Adrenal gland (tissue), 12 donors: ENCODE measurements around the gene TDO2. TPM values are rescaled to one million over a fixed set of nuclear protein-coding genes. Genes with fewer than 3 reads are reported as not detected.

ENCODE experiments used
- DNase-seq, 7 donors: peaks; one replicate each; pipeline ENCODE4 v3.0.0-alpha.2; 2019 to 2020
- H3K27ac ChIP-seq, 5 donors: fragments of 200-600 bp; sonication (generic) in 4 of 5; 1 replicate in 3 of 5; 2 replicates in 2 of 5; pipeline versions ENCODE4 v1.5.1 to v1.8.0; 2016 to 2020; ENCODE audit warnings: mild to moderate bottlenecking in 1 of 5
- H3K27me3 ChIP-seq: fragments of 200-600 bp; 2 replicates; pipeline ENCODE4 v1.8.0; 2021
- H3K36me3 ChIP-seq, 2 donors: fragments of 200-600 bp; replicated peaks in 1 of 2; 1 replicate in 1 of 2; 2 replicates in 1 of 2; pipeline versions ENCODE4 v1.5.1 to v1.8.0; 2018 to 2022
- H3K4me1 ChIP-seq, 2 donors: fragments of 200-600 bp; replicated peaks in 1 of 2; 1 replicate in 1 of 2; 2 replicates in 1 of 2; pipeline versions ENCODE4 v1.5.1 to v1.8.0; 2018 to 2021
- H3K4me3 ChIP-seq, 4 donors: fragments of 200-600 bp; sonication (generic) in 3 of 4; one replicate each; pipeline ENCODE4 v1.5.1; 2016 to 2018
- H3K9me3 ChIP-seq, 3 donors: fragments of 200-600 bp; sonication (generic) in 1 of 3; replicated peaks in 1 of 3; 1 replicate in 2 of 3; 2 replicates in 1 of 3; pipeline versions ENCODE4 v1.5.1 to v1.8.0; 2016 to 2021
- POLR2A ChIP-seq, 2 donors: fragments of 450-650 bp; IDR thresholded peaks; one replicate each; pipeline ENCODE4 v1.6.1; 2017; ENCODE audit warnings: antibody characterized with exemption in 2 of 2, mild to moderate bottlenecking in 2 of 2, moderate library complexity in 1 of 2
- WGBS, 4 donors: extraction: QIAGEN DNeasy Blood & Tissue Kit in 2 of 4; methylation state at CpG; one replicate each; pipeline versions ENCODE4 v1.1.5 to v1.1.7; 2013 to 2017; 5-methylcytosine and 5-hydroxymethylcytosine counted together
- intact Hi-C, 2 donors: fragments of 100-400 bp; cut with DNase I; formaldehyde crosslinking; loops; one replicate each; pipeline versions ENCODE4 v1.14.1 to v1.15.0; 2022 to 2023
- polyA plus RNA-seq, 3 donors: library from polyadenylated mRNA; stranded (reverse); fragments of 200-250 nt in 2 of 3; fragments of 350-450 nt in 1 of 3; fragmentation: Illumina TruSeq in 1 of 3; extraction: RNeasy Lipid Tissue Mini Kit (QIAGEN cat#74804) in 1 of 3; gene quantifications; one replicate each; pipeline ENCODE4 v1.2.3, GENCODE V29; 2013 to 2014
- total RNA-seq, 9 donors: library from RNA; depleted of rRNA in 4 of 9; stranded (reverse); fragments of >200 nt in 4 of 9; fragments of 120-200 nt in 1 of 9; fragmentation: NEBNext Ultra II Directional in 1 of 9; extraction: Animal tissue kit (Norgen Biotek cat#: 25700) in 1 of 9; gene quantifications; one replicate each; pipeline versions ENCODE4 v1.1.0 to v1.2.4, GENCODE V29; 2013 to 2023
- TF ChIP-seq, protein P1 (sequence below), 6 experiments: fragments of 450-650 bp in 4 of 6; fragments of 200-600 bp in 2 of 6; sonication (generic) in 1 of 6; IDR thresholded peaks; 1 replicate in 5 of 6; 2 replicates in 1 of 6; pipeline versions ENCODE4 v1.5.1 to v1.8.0; 2016 to 2021; ENCODE audit warnings: antibody characterized with exemption in 6 of 6, mild to moderate bottlenecking in 2 of 6, moderate library complexity in 1 of 6
- donor health status: healthy with polysubstance abuse.
- donor health status: Bipolar disorder and iron deficiency.
- donor health status: DM: yes; HTN: yes; CAD: no.
- donor health status: DM: no; HTN: no; CAD: no.
- donor health status: DM: no; HTN: no; CAD: no.
- donor health status: DM: yes; HTN: yes; CAD: no.

The TDO2 gene
- total and polyA plus RNA-seq, 12 donors: 0.56 to 9.8 (median 2.6) TPM

DNA sequence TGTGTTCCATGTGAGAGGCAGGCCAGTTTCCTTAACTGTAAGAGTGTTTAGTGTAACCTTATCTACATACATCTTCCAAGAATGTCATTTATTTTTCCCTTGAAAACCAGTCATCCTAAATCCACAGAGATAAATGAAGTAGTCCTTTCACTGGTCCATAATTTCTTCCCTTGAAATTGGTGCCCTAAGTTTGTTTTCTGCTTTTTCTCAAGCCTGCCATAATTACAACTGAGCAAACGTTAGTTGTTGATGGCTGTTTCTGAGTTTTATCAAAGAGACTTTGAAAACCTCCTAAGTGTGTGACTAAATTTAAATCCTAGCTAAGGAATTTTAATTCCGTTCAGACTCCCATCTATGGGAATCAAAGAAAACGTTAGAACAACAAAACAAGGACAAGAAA is 3.6 kb upstream of the TDO2 start:
- Histone ChIP-seq H3K27ac (peak overlapping the region in 1 of 5 donors; percentile 27), H3K4me1 (peaks cover 0 to 9% of the 10 kb centered on the region in 2 donors), H3K4me3 (no peak overlapping the region), H3K9me3 (no peaks in the 10 kb centered on the region), H3K36me3 (no peaks in the 10 kb centered on the region), H3K27me3 (no peaks in the 10 kb centered on the region)
- WGBS, 4 donors: 4 to 16% (median 11%) methylated on average over 3 of the region's 3 CpGs
- TF ChIP-seq, protein P1, sequence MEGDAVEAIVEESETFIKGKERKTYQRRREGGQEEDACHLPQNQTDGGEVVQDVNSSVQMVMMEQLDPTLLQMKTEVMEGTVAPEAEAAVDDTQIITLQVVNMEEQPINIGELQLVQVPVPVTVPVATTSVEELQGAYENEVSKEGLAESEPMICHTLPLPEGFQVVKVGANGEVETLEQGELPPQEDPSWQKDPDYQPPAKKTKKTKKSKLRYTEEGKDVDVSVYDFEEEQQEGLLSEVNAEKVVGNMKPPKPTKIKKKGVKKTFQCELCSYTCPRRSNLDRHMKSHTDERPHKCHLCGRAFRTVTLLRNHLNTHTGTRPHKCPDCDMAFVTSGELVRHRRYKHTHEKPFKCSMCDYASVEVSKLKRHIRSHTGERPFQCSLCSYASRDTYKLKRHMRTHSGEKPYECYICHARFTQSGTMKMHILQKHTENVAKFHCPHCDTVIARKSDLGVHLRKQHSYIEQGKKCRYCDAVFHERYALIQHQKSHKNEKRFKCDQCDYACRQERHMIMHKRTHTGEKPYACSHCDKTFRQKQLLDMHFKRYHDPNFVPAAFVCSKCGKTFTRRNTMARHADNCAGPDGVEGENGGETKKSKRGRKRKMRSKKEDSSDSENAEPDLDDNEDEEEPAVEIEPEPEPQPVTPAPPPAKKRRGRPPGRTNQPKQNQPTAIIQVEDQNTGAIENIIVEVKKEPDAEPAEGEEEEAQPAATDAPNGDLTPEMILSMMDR (IDR thresholded peaks at IDR 0.05): no peak
- TF ChIP-seq POLR2A (IDR thresholded peaks at IDR 0.05): no peak
- DNase-seq: no peak
- intact Hi-C loops: no loop called here

DNA sequence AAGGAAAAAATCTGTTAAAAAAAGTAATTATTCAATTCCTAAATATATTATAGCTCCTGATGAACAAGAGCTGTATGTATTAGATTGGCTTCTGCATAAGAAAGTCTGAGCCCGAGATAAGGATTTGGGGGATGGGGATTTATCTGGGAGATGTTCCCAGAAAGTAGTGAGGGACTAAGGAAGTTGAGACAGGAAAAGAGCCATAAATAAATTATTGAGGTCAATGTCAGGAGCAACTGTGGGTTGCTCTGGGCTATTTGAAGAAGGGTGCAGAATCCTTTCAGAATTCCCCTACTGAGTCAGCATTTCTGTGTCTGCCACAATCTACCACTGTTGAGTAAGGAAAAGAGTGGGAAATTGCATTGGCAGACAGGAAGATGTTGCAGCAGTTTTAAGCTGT is 3.1 kb upstream of the TDO2 start:
- Histone ChIP-seq H3K27me3 (no peaks in the 10 kb centered on the region), H3K36me3 (no peaks in the 10 kb centered on the region), H3K9me3 (no peaks in the 10 kb centered on the region), H3K27ac (no peak overlapping the region), H3K4me1 (peaks cover 0 to 10% of the 10 kb centered on the region in 2 donors), H3K4me3 (no peak overlapping the region)
- intact Hi-C loops: no loop called here
- peak in 2 of 7 donors; percentile 2 to 17 for DNase-seq
- TF ChIP-seq, protein P1 (IDR thresholded peaks at IDR 0.05): no peak
- TF ChIP-seq POLR2A (IDR thresholded peaks at IDR 0.05): no peak
- 5 to 25% (median 19%) methylated on average over 1 of the region's 1 CpG for WGBS, 4 donors

DNA sequence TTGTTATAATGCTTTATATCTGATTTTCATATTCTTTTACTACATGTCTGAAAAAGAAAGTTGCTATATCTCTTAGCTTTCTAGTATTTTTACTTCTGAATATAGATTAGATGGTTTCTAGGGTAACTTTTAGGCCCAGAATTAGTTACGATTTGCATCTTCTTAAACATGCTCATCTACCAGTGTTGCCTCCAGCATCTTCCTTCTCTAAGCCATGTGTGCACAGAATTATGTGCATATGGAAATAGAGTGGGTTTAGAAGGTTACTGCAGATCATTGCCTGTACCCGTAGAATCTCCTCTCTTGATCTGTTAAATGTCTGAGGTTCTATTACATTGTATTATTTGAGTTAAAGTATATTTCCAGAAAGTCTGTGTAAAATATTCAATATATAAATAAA is 2.5 kb upstream of the TDO2 start:
- WGBS, 4 donors: 85 to 91% (median 88%) methylated on average over 2 of the region's 2 CpGs
- intact Hi-C loops: no loop called here
- peak overlapping the region in 1 of 5 donors; percentile 9 for H3K27ac ChIP-seq
- H3K4me1 ChIP-seq: peaks cover 0 to 10% of the 10 kb centered on the region in 2 donors
- no peaks in the 10 kb centered on the region for H3K9me3 ChIP-seq
- H3K36me3 ChIP-seq: no peaks in the 10 kb centered on the region
- no peak for TF ChIP-seq POLR2A (IDR thresholded peaks at IDR 0.05)
- TF ChIP-seq, protein P1 (IDR thresholded peaks at IDR 0.05): no peak
- H3K27me3 ChIP-seq: no peaks in the 10 kb centered on the region
- H3K4me3 ChIP-seq: no peak overlapping the region
- no peak for DNase-seq

DNA sequence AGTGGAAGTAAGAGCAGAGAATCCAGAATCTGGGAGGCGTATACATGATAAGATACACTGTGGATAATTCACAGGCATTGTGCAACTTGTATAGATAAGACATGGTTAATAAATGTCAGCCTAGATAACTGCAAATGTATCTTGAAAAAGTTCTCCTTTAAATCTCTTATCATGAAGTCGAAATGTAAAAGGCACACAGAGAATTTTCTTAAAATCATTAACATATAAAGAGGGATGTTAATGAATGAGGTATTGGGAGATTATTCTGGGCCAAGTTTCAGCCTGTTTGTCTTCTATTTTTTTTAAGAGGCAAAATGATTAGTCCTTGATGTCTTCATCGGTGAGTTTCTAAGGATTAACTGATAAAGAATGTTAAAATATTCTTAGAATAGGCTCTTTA is 835 bp downstream of the TDO2 start:
- peak overlapping the region in 1 of 4 donors; percentile 3 for H3K4me3 ChIP-seq
- H3K27me3 ChIP-seq: no peaks in the 10 kb centered on the region
- 28 to 39% (median 30%) methylated on average over 3 of the region's 3 CpGs for WGBS, 4 donors
- peaks cover 0 to 10% of the 10 kb centered on the region in 2 donors for H3K4me1 ChIP-seq
- DNase-seq: no peak
- H3K36me3 ChIP-seq: no peaks in the 10 kb centered on the region
- no peak overlapping the region for H3K27ac ChIP-seq
- no peaks in the 10 kb centered on the region for H3K9me3 ChIP-seq
- TF ChIP-seq POLR2A (IDR thresholded peaks at IDR 0.05): no peak
- TF ChIP-seq, protein P1 (IDR thresholded peaks at IDR 0.05): no peak
- intact Hi-C loops: no loop called here
